Measurements from ENCODE around the gene NCK2. TPM values are rescaled to one million over a fixed set of nuclear protein-coding genes. Genes with fewer than 3 reads are reported as not detected.

NCK2 gene
- total and polyA plus RNA-seq, 7 donors = 36.4 to 59.9 (median 52.0) TPM

DNA sequence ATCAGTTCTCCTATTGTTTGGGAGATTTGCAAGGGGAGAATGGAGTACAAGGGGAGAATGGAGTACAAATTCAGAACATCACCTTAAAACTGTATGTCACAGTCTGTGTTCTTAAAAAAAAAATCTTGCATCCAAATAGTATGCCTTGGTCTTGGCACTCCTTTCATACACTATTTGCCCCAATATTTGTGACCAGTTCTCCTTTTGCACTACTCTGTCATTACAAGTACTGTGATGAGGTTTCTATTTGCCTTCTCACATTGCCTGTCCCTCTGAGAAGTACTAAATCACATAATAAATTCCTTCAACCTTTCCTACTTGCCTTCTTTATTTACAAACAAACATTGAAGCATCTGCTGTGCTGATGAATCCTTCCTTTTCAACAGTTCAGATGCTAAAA, 36.0 kb upstream of the NCK2 start:
- H3K27ac ChIP-seq = no peak overlapping the region
- H3K4me3 ChIP-seq = no peak overlapping the region
- intact Hi-C loops (cut with DNase I) = no loop called here
- H3K27me3 ChIP-seq = no peaks in the 10 kb centered on the region
- no peak for DNase-seq
- no peaks in the 10 kb centered on the region for H3K9me3 ChIP-seq
- no peaks in the 10 kb centered on the region for H3K36me3 ChIP-seq
- H3K4me1 ChIP-seq = no peaks in the 10 kb centered on the region
- TF ChIP-seq POLR2A (IDR thresholded peaks at IDR 0.05) = no peak
- TF ChIP-seq POLR2AphosphoS5 (IDR thresholded peaks at IDR 0.05) = no peak
- TF ChIP-seq EP300 (IDR thresholded peaks at IDR 0.05) = no peak
- TF ChIP-seq, protein P1, sequence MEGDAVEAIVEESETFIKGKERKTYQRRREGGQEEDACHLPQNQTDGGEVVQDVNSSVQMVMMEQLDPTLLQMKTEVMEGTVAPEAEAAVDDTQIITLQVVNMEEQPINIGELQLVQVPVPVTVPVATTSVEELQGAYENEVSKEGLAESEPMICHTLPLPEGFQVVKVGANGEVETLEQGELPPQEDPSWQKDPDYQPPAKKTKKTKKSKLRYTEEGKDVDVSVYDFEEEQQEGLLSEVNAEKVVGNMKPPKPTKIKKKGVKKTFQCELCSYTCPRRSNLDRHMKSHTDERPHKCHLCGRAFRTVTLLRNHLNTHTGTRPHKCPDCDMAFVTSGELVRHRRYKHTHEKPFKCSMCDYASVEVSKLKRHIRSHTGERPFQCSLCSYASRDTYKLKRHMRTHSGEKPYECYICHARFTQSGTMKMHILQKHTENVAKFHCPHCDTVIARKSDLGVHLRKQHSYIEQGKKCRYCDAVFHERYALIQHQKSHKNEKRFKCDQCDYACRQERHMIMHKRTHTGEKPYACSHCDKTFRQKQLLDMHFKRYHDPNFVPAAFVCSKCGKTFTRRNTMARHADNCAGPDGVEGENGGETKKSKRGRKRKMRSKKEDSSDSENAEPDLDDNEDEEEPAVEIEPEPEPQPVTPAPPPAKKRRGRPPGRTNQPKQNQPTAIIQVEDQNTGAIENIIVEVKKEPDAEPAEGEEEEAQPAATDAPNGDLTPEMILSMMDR (IDR thresholded peaks at IDR 0.05) = no peak

- Histone ChIP-seq H3K36me3 (no peaks in the 10 kb centered on the region), H3K27ac (no peak overlapping the region), H3K9me3 (no peaks in the 10 kb centered on the region), H3K4me3 (no peak overlapping the region), H3K4me1 (no peaks in the 10 kb centered on the region), H3K27me3 (no peaks in the 10 kb centered on the region)
- intact Hi-C loops (cut with DNase I) = no loop called here
- no peak for DNase-seq
- TF ChIP-seq, protein P1 (IDR thresholded peaks at IDR 0.05) = no peak
- no peak for TF ChIP-seq EP300 (IDR thresholded peaks at IDR 0.05)
- TF ChIP-seq POLR2AphosphoS5 (IDR thresholded peaks at IDR 0.05) = no peak
- TF ChIP-seq POLR2A (IDR thresholded peaks at IDR 0.05) = no peak
Measured at GRCh38 chr2:105711394-105711793, 33.3 kb upstream of the NCK2 start.

DNA sequence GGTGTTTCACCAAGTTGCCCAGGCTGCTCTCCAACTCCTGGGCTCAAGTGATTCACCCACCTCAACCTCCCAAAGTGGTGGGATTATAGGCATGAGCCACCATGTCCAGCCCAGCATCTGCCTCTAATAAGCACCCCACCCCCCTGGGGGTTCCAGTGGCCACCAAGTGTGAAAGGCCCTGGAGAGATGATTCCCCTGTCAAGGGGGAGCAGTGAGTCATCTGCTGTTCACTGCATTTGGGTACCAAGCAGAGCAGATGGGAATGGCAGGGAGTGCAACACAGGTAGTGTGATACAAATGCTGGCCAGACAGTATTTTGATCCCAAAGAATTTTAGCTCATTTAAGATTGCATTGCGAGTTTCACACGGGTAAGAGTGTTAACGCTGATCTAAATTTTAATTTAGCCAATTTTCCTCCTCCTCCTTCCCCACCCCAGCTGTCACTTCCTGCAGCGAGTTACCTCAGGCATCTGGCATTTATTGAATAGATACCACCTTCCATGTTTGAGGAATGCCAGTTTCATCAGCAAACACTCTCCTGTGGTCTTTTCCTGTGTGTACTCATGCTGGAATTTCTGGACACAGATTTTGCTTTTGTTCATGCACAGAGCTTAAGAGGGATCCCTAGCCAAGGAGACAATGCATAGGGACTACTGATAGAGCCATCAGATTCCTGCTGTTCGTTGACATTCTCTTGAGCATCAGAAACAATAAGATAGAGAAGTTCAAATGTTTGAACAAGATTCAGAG, 32.4 kb upstream of the NCK2 start:
- Histone ChIP-seq H3K4me3 (no peak overlapping the region), H3K27ac (no peak overlapping the region), H3K36me3 (no peaks in the 10 kb centered on the region), H3K27me3 (no peaks in the 10 kb centered on the region), H3K4me1 (no peaks in the 10 kb centered on the region), H3K9me3 (no peaks in the 10 kb centered on the region)
- intact Hi-C loops (cut with DNase I) = no loop called here
- 49 to 78% methylated on average over 5 of the region's 5 CpGs for WGBS, 2 donors
- TF ChIP-seq, protein P1 (IDR thresholded peaks at IDR 0.05) = no peak
- TF ChIP-seq POLR2A (IDR thresholded peaks at IDR 0.05) = no peak
- no peak for TF ChIP-seq POLR2AphosphoS5 (IDR thresholded peaks at IDR 0.05)
- TF ChIP-seq EP300 (IDR thresholded peaks at IDR 0.05) = no peak
- no peak for DNase-seq

DNA sequence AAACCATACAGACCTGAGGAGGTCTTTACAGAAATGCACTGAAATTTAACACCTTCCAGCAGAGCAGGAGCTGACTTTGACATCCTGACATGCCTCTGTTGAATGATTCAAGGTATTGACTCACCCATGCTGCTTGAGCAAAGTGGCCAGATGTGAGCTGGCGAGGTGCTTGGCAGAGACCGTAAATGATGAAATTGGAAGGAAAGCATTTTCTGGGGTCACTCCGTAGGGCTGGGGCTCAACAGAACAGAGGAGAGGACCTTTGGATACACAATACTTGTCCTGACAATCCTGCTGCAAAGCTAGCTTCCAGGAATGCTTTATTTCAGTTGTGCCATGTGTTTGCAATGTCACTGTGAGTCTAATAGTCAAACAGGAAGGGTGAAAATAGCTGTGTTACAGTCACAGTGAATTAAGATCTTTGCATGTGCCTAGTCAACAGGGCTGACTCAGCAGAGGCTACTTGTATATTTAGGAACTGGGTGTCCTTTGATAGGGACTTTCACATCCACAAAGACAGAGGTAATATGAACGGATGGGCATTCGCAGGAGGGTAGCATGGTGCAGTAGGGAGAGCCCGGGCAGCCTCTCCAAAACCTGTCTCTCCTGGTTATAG, 31.6 kb upstream of the NCK2 start:
- no peak for DNase-seq
- TF ChIP-seq EP300 (IDR thresholded peaks at IDR 0.05) (no peak), POLR2A (IDR thresholded peaks at IDR 0.05) (no peak), POLR2AphosphoS5 (IDR thresholded peaks at IDR 0.05) (no peak)
- TF ChIP-seq, protein P1 (IDR thresholded peaks at IDR 0.05) = no peak
- intact Hi-C loops (cut with DNase I) = no loop called here
- 85 to 91% methylated on average over 6 of the region's 6 CpGs for WGBS, 2 donors
- Histone ChIP-seq H3K36me3 (no peaks in the 10 kb centered on the region), H3K27me3 (no peaks in the 10 kb centered on the region), H3K27ac (no peak overlapping the region), H3K4me3 (no peak overlapping the region), H3K4me1 (no peaks in the 10 kb centered on the region), H3K9me3 (no peaks in the 10 kb centered on the region)

Measured in sigmoid colon (tissue), 7 donors.